HG03378 (cell line): ENCODE data around the gene RNF223.
"Not testable (repeated sequence)": the region's sequence is repeated elsewhere in the genome, so short reads cannot be mapped to it uniquely, and the experiment has no call there.

Experiments
- ATAC-seq: cut with Tn5 transposase; IDR thresholded peaks from one replicate; pipeline ENCODE4 v1.9.1; 2021; ENCODE audit warnings: mild to moderate bottlenecking, moderate library complexity; ENCODE audit not compliant: unreplicated experiment

Gene RNF223

GRCh38 chr1:1031659-1032235 lies 42.4 kb downstream of the RNF223 start:
- no peak for ATAC-seq

GRCh38 chr1:1030867-1031658 lies 43.0 kb downstream of the RNF223 start:
- not testable (repeated sequence) for ATAC-seq

- no peak for ATAC-seq
Observed at GRCh38 chr1:1027791-1028190, 46.3 kb downstream of the RNF223 start.

GRCh38 chr1:1026599-1027413 lies 47.3 kb downstream of the RNF223 start:
- no peak for ATAC-seq

- no peak for ATAC-seq
Observed at GRCh38 chr1:1025730-1026129, 48.4 kb downstream of the RNF223 start.

GRCh38 chr1:1024771-1025699 lies 49.1 kb downstream of the RNF223 start:
- no peak for ATAC-seq

GRCh38 chr1:1024149-1024770 lies 49.8 kb downstream of the RNF223 start:
- no peak for ATAC-seq

GRCh38 chr1:1023700-1024099 lies 50.4 kb downstream of the RNF223 start:
- ATAC-seq, result no peak

GRCh38 chr1:1022302-1023009 lies 51.6 kb downstream of the RNF223 start:
- no peak for ATAC-seq

- ATAC-seq, result no peak
Observed at GRCh38 chr1:1021920-1022259, 52.2 kb downstream of the RNF223 start.

- ATAC-seq, result no peak
Observed at GRCh38 chr1:1021010-1021919, 52.8 kb downstream of the RNF223 start.
